22Rv1 (cell line): ENCODE measurements around the gene HOXD8.

ENCODE experiments used
- H3K27ac ChIP-seq: fragments of 450-650 bp; 2 replicates; pipeline ENCODE4 v1.5.1; 2017
- CTCF ChIP-seq: fragments of 450-650 bp; IDR thresholded peaks from 2 replicates; pipeline ENCODE4 v1.5.1; 2017; ENCODE audit warnings: mild to moderate bottlenecking
- ZFX ChIP-seq: fragments of 450-650 bp; IDR thresholded peaks from 2 replicates; pipeline ENCODE4 v1.6.1; 2017; ENCODE audit warnings: antibody characterized with exemption, borderline replicate concordance

Gene HOXD8

GRCh38 chr2:176088048-176088936 lies 41.2 kb upstream of the HOXD8 start:
- no peak overlapping the region for H3K27ac ChIP-seq
- TF ChIP-seq CTCF (peak; percentile 71), ZFX (no peak)

- no peak overlapping the region for H3K27ac ChIP-seq
- TF ChIP-seq CTCF (no peak), ZFX (no peak)
These were observed 40.3 kb upstream of the HOXD8 start for GRCh38 chr2:176088937-176089842.

GRCh38 chr2:176089843-176090395 lies 39.6 kb upstream of the HOXD8 start:
- no peak overlapping the region for H3K27ac ChIP-seq
- TF ChIP-seq CTCF, result no peak
- TF ChIP-seq ZFX, result no peak

GRCh38 chr2:176090862-176091261 lies 38.6 kb upstream of the HOXD8 start:
- no peak overlapping the region for H3K27ac ChIP-seq
- TF ChIP-seq CTCF (no peak), ZFX (no peak)

- no peak for TF ChIP-seq ZFX
- TF ChIP-seq CTCF, result no peak
These were observed 37.9 kb upstream of the HOXD8 start for GRCh38 chr2:176091329-176092258.

GRCh38 chr2:176092270-176093144 lies 37.0 kb upstream of the HOXD8 start, which contains the start of gene HOXD13:
Gene HOXD13, plus strand, starts transcription at chr2:176092721. Its CDS starts 170 bp downstream, at chr2:176092891.
- no peak within 1 kb of the TSS for H3K27ac ChIP-seq
- TF ChIP-seq ZFX, result no peak
- TF ChIP-seq CTCF, result no peak; the same call in 1 of the 2 replicates

More at GRCh38 chr2:176091329-176092258, 37.9 kb upstream of the HOXD8 start:
- H3K27ac ChIP-seq, result no peak overlapping the region
